GM21423 (cell line): ENCODE data around the gene HDHD3.
"Not testable (repeated sequence)": the region's sequence is repeated elsewhere in the genome, so short reads cannot be mapped to it uniquely, and the experiment has no call there.

Experiments used
- ATAC-seq: cut with Tn5 transposase; IDR thresholded peaks from one replicate; pipeline ENCODE4 v1.9.1; 2021; ENCODE audit warnings: mild to moderate bottlenecking, moderate library complexity; ENCODE audit not compliant: unreplicated experiment

Gene HDHD3

GRCh38 chr9:113390192-113390960, 13.6 kb upstream of the HDHD3 start:
- ATAC-seq: no peak

GRCh38 chr9:113389451-113389850, 12.7 kb upstream of the HDHD3 start:
- ATAC-seq: no peak

GRCh38 chr9:113388833-113389232, 12.0 kb upstream of the HDHD3 start:
- no peak for ATAC-seq

GRCh38 chr9:113387560-113388230, 10.9 kb upstream of the HDHD3 start:
- no peak for ATAC-seq

GRCh38 chr9:113386571-113387393, 10.0 kb upstream of the HDHD3 start:
- no peak for ATAC-seq

- no peak for ATAC-seq
Measured at GRCh38 chr9:113381909-113382411, 5.2 kb upstream of the HDHD3 start.

- ATAC-seq: not testable (repeated sequence)
Measured at GRCh38 chr9:113381441-113381840, 4.7 kb upstream of the HDHD3 start.

GRCh38 chr9:113380869-113381378, 4.1 kb upstream of the HDHD3 start:
- peak; percentile 54 for ATAC-seq

GRCh38 chr9:113379829-113380210, 3.0 kb upstream of the HDHD3 start:
- not testable (repeated sequence) for ATAC-seq

GRCh38 chr9:113379094-113379828, 2.5 kb upstream of the HDHD3 start:
- not testable (repeated sequence) for ATAC-seq

GRCh38 chr9:113375057-113376023, 1.4 kb downstream of the HDHD3 start:
- ATAC-seq: no peak

GRCh38 chr9:113373676-113374392, 3.0 kb downstream of the HDHD3 start:
- no peak for ATAC-seq

GRCh38 chr9:113373256-113373655, 3.5 kb downstream of the HDHD3 start:
- ATAC-seq: no peak

- ATAC-seq: no peak
Measured at GRCh38 chr9:113372059-113372458, 4.7 kb downstream of the HDHD3 start.

GRCh38 chr9:113370806-113371325, 5.9 kb downstream of the HDHD3 start:
- ATAC-seq: no peak

- no peak for ATAC-seq
Measured at GRCh38 chr9:113369855-113370140, 7.0 kb downstream of the HDHD3 start.

- ATAC-seq: no peak
Measured at GRCh38 chr9:113368982-113369854, 7.6 kb downstream of the HDHD3 start.
